HG03342 (cell line): ENCODE measurements around the gene MYD88.

Experiments used
- ATAC-seq: cut with Tn5 transposase; IDR thresholded peaks from one replicate; pipeline ENCODE4 v1.9.1; 2021; ENCODE audit warnings: mild to moderate bottlenecking, moderate library complexity; ENCODE audit not compliant: unreplicated experiment

Gene MYD88

DNA sequence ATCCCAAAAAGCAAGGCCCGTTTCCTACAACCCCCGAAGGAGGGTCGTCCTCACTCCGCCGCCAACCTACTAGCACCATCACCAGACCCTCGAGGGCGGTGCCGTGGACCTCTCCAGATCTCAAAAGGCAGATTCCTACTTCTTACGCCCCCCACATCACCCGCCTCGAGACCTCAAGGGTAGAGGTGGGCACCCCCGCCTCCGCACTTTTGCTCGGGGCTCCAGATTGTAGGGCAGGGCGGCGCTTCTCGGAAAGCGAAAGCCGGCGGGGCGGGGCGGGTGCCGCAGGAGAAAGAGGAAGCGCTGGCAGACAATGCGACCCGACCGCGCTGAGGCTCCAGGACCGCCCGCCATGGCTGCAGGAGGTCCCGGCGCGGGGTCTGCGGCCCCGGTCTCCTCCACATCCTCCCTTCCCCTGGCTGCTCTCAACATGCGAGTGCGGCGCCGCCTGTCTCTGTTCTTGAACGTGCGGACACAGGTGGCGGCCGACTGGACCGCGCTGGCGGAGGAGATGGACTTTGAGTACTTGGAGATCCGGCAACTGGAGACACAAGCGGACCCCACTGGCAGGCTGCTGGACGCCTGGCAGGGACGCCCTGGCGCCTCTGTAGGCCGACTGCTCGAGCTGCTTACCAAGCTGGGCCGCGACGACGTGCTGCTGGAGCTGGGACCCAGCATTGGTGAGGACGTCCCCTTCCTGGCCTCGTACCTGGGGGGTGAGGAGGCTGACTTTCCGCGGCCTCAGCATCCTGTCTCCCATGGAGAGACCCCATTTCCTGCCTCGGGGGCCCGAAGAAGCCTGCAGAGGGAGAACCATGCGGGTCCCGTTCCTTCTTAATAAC is at the start of gene MYD88:
TSS of gene MYD88 (plus strand) at position 313 of the 842 bp plus-strand sequence. CDS start at position 353, 40 bp downstream.
- ATAC-seq = peak; percentile 44

- ATAC-seq = no peak
Measured at GRCh38 chr3:38089163-38089562, 49.3 kb upstream of the MYD88 start.

GRCh38 chr3:38090453-38090852 is 48.0 kb upstream of the MYD88 start:
- no peak for ATAC-seq

DNA sequence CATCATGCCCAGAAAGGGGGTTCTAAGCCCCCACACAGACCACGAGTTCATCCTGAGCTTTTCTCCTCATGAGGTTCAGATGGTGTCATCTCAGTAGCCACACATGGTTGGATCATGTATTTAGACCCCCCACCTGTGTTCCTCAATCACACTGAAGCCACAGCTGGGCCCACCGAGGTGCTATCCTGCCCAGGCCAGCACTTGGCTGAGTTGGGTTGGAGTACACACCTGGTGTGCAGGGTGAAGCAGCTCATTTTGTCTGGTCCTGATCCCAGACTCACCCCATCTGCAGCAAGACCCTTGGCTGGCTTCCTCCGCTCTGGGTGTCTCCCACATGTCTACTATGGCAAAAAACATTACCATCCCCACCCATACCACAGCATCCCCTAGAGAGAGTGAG is 43.5 kb upstream of the MYD88 start:
- no peak for ATAC-seq

GRCh38 chr3:38095669-38096483 is 42.6 kb upstream of the MYD88 start:
- ATAC-seq = no peak

GRCh38 chr3:38097446-38098375 is 40.8 kb upstream of the MYD88 start:
- ATAC-seq = no peak

- ATAC-seq = no peak
Measured at GRCh38 chr3:38098376-38098723, 40.1 kb upstream of the MYD88 start.

GRCh38 chr3:38099518-38099917 is 38.9 kb upstream of the MYD88 start:
- no peak for ATAC-seq

GRCh38 chr3:38100498-38100897 is 38.0 kb upstream of the MYD88 start:
- ATAC-seq = no peak

DNA sequence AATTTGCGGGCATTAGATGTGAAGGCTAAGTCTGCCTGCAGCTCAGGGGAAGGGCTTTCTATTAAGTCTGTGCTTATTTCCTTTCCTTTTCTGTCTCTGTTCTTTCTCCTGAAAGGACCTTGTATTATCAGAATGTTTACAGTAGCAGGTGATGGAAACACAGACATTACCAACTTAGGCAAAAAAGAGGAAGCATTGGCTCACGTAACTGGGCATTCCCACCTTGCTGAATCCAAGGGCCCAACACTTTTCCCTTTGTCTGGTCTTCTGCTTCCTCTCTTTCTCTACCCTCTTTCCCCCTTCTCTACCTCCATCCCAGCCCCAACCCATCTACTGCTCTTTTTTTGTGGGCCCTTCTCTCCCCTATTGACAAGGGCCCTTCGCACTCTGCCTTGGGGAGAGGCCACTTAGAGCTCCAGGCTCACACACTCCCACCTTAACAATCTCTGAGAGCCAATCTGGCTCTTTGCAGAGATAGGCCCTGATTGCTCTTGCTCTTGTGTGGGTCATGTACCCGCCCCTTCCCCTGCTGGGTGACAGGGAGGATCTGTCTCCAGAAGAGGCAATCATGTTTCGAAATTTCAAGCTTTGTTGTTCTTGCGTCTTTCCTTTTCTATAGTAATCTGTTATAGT is 36.5 kb upstream of the MYD88 start:
- ATAC-seq = no peak

DNA sequence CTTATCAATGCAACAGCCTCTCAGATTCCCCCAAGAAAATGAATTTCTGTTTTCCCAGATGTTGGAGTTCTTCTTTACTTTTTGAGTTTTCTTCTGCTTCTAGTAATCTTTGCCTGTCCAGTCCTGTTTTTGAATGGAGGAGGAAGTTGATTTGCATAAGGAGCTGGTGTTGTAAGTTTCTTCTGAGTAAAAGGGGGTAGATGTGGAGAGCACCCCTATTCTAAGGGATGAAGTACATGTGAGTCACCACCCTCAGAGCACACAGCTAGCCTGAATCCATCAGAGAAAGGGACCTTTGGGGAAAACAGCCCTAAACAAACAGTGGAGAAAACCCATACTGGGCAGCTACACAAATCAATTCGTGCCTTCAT is 36.0 kb upstream of the MYD88 start:
- no peak for ATAC-seq

- ATAC-seq = no peak
Measured at GRCh38 chr3:38105525-38105924, 32.9 kb upstream of the MYD88 start.

DNA sequence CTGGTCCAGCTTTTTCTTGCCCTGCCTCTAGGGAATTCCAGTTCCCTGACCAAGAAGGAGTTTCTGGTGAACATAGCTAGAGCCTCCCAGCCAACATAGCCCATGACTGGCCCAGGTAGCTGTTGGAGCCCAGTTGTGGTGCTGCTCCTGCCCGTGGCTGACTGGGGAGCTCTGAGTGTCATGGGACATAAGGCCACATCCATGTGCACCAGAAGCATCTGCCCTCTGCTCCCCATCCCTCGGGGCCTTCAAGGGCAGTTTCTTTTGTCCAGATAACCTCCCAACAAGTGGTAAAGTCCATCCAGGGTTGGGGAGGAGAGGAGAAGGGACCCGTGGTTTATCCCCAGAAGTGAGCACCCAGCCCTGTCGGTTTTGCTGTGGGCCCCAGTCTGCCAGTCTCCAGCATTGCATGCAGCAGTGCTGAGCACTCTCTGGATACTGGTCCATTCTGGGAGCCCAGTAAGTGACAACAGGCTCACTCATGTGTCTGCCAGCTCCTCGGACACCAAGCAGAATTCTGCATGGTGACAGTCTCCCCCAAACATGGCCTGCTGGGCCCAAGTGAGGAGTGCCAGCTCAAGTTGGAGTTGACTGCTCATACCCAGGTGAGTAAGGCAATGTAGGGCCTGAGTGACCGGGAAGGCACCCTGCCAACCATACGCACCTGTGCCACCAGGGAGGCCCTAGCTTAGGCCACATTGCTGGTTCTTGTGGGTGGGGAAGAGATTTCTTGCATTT is 30.4 kb upstream of the MYD88 start:
- no peak for ATAC-seq

DNA sequence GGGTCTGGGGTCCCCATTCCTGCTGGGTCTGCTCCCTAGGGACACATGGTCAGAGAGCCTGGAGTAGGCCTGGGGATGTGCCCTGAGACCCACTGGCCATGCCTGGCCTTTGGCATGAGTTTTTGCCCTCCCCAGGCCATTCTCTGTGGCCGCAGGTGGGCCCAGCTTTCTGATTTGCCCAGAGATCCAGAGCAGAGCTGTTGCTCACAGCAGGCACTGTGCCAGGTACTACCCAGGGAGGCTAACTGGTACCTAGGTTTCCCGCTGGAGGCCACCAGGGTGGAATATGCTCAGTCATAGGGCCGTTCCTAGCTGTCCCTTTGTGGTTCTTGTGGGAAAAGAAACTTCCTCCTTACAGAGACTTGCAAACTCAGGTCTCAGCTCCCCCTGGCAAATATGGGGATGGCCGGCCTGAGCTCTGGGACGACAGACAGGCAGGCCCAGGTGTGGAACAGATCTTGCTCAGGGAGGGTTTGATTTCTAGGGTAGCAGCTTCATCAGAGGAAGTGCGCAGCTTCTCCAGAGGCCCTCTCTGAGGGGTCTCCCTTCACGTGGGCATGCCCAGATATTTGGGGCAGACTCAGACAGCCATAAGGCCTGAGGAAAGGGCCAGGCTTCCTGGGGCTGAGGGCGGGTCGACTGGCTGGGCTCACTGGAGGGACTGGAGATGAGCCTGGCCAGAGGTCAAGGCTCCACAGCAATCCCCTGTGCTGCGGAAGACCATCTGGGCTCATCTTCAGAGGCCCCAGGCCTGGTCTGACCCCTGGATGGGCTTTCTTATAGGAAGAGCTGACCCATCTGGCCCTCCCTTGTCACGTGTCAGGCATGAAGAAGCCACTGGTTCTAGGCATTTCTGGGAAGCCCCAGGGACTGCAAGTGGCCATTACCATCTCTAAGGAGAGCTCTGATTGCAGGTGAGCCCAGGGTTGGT is 29.5 kb upstream of the MYD88 start:
- no peak for ATAC-seq

GRCh38 chr3:38109580-38110313 is 28.7 kb upstream of the MYD88 start:
- no peak for ATAC-seq

- ATAC-seq = no peak
Measured at GRCh38 chr3:38110314-38111050, 28.0 kb upstream of the MYD88 start.

GRCh38 chr3:38111201-38111600 is 27.3 kb upstream of the MYD88 start:
- no peak for ATAC-seq
